ENCODE results near the gene COX8A.
A peak's percentile ranks its signal among the peaks of the same experiment; 100 is the strongest.
"Not testable (repeated sequence)": the region's sequence is repeated elsewhere in the genome, so short reads cannot be mapped to it uniquely, and the experiment has no call there.

The COX8A gene

GRCh38 chr11:63970902-63971301 lies 3.5 kb upstream of the COX8A start:
- no peak for DNase-seq

DNA sequence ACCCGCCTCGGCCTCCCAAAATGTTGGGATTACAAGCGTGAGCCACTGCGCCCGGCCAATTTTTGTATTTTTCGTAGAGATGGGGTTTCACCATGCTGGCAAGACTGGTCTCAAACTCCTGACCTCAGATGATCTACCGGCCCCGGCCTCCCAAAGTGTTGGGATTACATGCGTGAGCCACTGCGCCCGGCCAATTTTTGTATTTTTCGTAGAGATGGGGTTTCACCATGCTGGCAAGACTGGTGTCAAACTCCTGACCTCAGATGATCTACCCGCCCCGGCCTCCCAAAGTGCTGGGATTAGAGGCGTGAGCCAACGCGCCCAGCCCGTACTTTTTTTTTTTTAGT lies 535 bp upstream of the COX8A start:
- DNase-seq, result not testable (repeated sequence)

- DNase-seq, result no peak
These were observed 4.3 kb downstream of the COX8A start for GRCh38 chr11:63978551-63979239.

GRCh38 chr11:63979426-63979825 lies 5.0 kb downstream of the COX8A start:
- no peak for DNase-seq

DNA sequence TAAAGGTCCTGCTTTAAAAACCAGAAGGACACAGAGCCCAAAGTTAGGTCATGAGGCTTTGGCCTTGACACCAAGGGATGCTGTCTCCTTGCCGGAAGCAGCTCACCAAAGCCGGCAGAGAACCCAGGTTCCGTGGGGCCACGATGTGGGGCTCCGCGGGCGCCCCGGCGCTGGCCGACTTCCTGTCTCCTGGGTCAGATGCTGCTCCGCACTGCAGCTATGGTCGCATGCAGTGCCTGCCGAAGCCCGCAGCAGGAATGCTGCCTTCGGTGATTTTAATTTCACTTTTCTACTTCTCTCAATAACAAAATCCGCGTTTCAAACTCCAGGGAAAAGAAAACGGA lies 11.4 kb downstream of the COX8A start:
- no peak for DNase-seq

GRCh38 chr11:63986156-63986931 lies 11.9 kb downstream of the COX8A start, which contains the start of gene OTUB1:
Gene OTUB1 (plus strand): TSS chr11:63986438. CDS start chr11:63986457, 19 bp downstream.
- DNase-seq, result peak; percentile 89

DNA sequence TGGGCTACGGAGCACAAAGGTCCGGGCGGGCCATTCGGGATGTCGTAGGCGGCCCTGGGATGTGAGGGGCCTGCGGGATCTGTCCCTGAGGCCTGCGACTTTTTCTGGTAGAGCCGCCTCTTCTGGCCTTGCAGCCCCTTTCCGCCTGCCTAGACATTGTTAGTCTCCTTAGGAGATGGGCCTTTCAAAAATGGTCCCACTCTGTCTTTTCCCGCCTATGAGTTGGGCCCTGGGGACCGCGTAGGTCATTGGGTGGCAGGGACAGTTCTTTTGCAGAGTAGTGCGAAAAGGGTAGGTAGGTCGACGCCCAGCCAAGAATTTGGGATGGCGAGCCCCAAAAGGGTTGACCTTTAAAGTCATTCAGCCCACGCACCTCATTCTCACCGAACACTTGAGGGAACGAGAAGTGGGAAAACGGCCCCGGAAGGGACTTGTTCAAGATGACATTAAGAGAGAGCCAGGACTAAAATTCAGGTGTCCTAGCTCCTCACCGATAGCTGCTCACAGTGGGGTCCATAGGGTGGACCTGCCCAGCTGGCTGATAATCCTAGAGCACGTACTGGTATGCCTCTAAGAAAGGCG lies 12.6 kb downstream of the COX8A start:
- DNase-seq, result no peak

DNA sequence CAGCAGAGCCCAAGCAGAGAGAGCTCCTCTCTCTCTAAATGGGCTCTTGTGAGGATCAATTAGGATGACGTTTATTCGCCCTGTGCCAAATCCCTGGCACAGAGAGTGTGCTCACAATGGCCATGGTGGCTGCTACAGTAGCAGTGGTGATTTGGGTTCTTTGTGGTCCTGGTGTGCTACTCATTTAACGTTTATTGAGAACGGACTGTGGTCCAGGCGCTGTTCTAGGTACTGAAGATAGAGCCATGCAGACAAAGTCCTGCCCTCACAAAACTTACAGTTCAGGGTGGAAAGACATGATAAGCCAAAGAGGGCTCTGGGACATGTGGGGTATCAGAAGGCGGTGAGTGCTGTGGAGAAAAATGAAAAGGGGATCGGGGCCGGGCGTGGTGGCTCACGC lies 17.1 kb downstream of the COX8A start:
- DNase-seq, result no peak

GRCh38 chr11:63993100-63993499 lies 18.7 kb downstream of the COX8A start:
- DNase-seq, result no peak

DNA sequence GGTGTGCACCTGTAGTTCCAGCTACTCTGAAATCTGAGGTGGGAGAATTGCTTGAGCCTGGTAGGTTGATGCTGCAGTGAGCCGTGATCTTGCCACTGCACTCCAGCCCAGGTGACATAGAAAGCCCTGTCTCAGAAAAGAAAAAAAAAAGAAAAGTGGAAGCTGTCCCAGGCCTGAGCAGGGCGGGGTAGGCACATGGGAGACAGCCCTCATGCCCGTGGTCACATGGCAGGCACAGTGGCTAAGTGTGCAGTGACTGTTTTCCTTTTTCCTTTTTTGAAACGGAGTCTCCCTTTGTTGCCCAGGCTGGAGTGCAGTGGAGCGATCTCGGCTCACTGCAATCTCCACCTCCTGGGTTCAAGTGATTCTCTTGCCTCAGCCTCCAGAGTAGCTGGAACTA lies 19.6 kb downstream of the COX8A start:
- DNase-seq, result no peak

- DNase-seq, result no peak
These were observed 22.1 kb downstream of the COX8A start for GRCh38 chr11:63996512-63996911.

DNA sequence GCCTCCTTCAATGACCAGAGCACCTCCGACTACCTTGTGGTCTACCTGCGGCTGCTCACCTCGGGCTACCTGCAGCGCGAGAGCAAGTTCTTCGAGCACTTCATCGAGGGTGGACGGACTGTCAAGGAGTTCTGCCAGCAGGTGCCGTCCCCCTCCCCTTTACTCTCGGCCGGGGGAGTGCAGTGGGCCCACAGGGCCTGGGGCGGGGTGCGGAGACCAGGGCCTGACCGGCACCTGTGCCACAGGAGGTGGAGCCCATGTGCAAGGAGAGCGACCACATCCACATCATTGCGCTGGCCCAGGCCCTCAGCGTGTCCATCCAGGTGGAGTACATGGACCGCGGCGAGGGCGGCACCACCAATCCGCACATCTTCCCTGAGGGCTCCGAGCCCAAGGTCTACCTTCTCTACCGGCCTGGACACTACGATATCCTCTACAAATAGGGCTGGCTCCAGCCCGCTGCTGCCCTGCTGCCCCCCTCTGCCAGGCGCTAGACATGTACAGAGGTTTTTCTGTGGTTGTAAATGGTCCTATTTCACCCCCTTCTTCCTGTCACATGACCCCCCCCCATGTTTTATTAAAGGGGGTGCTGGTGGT lies 22.8 kb downstream of the COX8A start:
- DNase-seq, result no peak

DNA sequence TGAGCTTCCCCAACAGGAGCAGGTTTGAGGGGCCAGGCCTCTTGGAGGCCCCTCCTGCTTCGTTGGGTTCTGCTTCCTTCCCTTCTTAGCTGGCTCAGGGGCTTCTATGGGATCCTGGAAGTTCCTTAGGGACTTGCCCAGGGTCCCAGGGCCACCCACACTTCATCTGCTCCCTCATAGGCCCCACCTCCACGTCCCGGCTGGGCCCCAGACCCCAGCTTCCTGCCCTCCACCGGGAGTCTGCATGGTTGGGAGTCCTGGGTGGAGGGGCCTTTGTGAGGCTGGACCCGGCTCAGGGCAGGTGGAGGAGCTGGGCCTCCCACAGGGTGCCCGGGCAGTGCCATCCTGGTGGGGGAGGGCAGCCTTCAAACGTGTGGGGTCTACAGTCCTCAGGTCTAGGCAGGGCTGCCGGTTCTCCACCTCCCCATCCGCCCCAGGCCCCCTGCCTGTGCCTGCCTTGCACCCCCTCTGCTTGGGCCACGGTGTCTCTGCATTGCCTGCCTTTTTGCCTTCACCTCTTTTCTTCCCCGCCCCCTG lies 23.4 kb downstream of the COX8A start:
- no peak for DNase-seq

- DNase-seq, result no peak
These were observed 24.3 kb downstream of the COX8A start for GRCh38 chr11:63998558-63999348.

- no peak for DNase-seq
These were observed 25.1 kb downstream of the COX8A start for GRCh38 chr11:63999349-64000025.

- no peak for DNase-seq
These were observed 25.8 kb downstream of the COX8A start for GRCh38 chr11:64000026-64000739.

DNA sequence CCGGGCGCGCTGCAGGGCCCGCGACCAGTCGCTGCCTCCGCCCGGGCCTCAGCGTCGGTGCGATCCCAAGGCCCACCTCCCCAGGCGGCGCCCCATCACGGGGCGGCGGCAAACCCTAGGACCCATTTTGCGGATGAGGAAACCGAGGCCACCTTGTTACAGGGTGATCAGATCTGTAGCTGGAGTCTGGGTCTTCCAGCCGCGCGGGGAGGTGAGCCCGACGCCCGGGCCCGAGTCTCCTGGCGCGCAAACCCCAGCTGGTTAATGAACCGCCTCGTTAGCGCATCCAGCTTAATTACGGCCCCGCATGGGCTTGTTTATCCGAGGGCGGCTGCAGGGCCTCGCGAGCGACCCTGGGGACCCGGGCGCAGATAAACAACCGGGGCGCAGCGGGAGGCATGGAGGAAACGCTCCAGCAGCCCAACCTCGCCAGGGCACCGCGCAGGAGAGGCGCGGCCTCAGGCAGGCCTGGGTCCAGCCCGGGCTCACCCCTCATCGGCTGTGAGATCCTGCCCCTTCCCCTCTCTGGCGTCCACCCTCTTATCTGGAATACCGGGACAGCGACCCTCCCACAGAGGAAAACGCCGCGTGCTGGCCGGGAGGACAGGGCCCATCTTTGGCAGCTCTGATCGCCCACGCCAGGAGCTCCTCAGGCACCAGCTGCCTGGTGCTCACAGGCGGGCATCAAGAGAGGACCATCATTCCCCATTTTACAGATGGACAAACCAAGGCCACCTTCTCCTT lies 26.5 kb downstream of the COX8A start:
- no peak for DNase-seq

DNA sequence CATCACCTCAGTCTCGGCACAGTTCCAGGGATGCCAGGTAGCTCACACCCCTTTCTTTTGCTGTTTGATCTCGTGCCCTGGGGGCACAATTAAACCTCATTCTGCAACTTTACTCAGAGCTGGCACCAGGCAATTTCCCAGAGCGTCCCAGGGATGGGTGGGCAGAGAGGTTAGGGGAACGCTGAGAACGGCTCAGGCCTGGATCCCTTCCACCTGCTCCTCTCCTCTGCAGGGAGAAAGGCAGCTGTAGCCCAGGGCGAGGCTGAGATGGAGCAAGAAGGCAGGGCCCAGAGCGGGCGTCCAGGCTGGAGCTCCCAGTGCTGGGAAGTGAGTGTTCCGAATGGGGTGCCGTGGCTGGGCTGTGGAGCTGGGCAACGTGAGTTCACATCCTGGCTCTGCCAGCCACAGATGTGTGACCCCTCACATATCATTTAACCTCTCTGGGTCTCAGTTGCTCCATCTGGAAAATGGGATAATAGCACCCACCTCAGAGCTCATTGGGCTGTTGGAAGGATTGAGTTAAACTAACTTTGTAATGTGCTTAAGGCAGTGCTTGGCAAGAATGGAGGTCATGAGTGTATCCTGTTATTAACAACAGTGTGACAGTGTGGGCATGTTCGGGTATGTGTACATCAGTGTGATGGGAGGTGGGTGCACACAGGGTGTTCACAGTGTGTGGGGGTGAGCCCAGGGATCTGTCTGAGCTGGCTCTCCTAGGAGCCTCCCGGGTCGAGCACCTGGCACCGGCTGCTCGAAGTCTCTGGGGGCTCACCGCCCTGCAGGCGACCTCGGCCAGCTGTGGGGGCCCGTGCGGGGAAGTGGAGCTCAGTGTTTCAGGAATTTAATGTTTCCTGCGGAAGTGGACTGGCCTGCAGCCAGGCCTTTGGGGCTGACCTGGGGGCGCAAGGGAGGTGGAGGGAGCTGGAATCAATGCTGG lies 27.3 kb downstream of the COX8A start:
- DNase-seq, result no peak

DNA sequence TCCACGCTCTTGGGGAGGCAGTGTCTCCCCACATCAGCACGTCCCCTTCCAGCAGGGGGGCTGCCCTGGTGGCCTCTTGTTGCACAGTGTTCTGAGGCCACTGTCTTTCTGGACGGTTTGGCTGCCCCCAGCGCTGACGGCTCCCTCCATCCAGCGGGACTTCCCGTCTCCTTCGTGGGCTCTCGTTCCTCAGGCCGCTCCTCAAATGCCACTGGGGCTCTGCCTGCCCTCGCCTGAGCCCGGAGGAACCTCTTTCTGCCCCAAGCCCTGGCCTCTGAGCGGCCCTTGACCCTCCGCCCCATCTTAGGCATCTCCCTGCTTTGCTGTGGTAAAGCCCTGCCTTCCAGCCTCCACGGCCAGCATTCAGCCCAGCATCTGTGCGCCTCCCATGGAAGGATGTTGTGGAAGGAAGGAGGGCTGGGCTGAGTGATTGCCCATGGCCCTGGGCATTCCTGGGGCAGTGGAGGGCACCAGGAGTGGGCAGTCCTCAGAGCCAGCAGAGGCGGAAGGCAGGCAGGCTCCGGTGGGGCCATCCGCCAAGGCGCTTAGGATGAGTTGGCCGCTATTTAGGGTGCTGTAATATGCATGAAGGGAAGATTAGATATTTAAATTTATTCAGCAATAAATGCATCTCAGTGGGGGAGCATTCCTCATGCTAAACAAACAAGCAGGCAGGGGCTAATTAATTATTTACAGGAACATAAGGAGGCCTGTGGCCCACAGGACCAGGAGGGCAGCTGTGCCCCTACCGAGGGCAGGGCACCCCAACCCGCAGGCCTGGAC lies 29.6 kb downstream of the COX8A start:
- no peak for DNase-seq

Data from NCI-H510A (cell line).